Mucosa of descending colon (tissue), 3 donors: ENCODE data around the gene SPATS2. TPM values are rescaled to one million over a fixed set of nuclear protein-coding genes. Genes with fewer than 3 reads are reported as not detected.

Experiments used
- ATAC-seq: fragments of 200-7000 bp; cut with Tn5 transposase; one replicate; pipeline ENCODE4 v1.9.1; 2020; ENCODE audit warnings: mild to moderate bottlenecking, moderate library complexity
- DNase-seq, 3 donors: peaks; one replicate each; pipeline ENCODE4 v3.0.0-alpha.2; 2020
- H3K36me3 ChIP-seq: fragments of 200-600 bp; one replicate; pipeline ENCODE4 v1.8.0; 2021; ENCODE audit warnings: low read depth, mild to moderate bottlenecking
- H3K4me1 ChIP-seq: fragments of 200-600 bp; one replicate; pipeline ENCODE4 v1.8.0; 2021; ENCODE audit warnings: low read depth, mild to moderate bottlenecking
- H3K4me3 ChIP-seq: fragments of 200-600 bp; one replicate; pipeline ENCODE4 v1.8.0; 2021; ENCODE audit warnings: mild to moderate bottlenecking
- H3K9me3 ChIP-seq: fragments of 200-600 bp; one replicate; pipeline ENCODE4 v1.8.0; 2021; ENCODE audit warnings: mild to moderate bottlenecking
- CTCF ChIP-seq: fragments of 200-600 bp; IDR thresholded peaks from one replicate; pipeline ENCODE4 v1.8.0; 2022; ENCODE audit warnings: antibody characterized with exemption, mild to moderate bottlenecking
- intact Hi-C, 2 donors: fragments of 100-400 bp; cut with DNase I in 1 of 2; cut with micrococcal nuclease in 1 of 2; formaldehyde crosslinking; loops; one replicate each; pipeline versions ENCODE4 v1.11.0 to v1.11.1; 2022; cut with DNase I, micrococcal nuclease
- total RNA-seq, 3 donors: library from RNA; stranded (reverse); fragmentation: NEBNext Ultra II Directional in 2 of 3; extraction: Animal tissue kit (Norgen Biotek cat#: 25700) in 2 of 3; gene quantifications; one replicate each; pipeline versions ENCODE4 v1.2.1 to v1.2.4, GENCODE V29; 2021 to 2023
- donor health status: DM: no; HTN: no; CAD: no; lungs with moderate emphysema.
- donor health status: DM: no; HTN: no; CAD: no.
- donor health status: DM: no; HTN: yes; CAD: no.

The SPATS2 gene
- total RNA-seq, 3 donors from 2014 or later = 15.0 to 19.8 (median 18.3) TPM

- H3K4me1 ChIP-seq = no peaks in the 10 kb centered on the region
- TF ChIP-seq CTCF = no peak
- H3K4me3 ChIP-seq = no peak overlapping the region
- intact Hi-C loops = no loop called here
- DNase-seq = no peak
- H3K36me3 ChIP-seq = no peaks in the 10 kb centered on the region
- H3K9me3 ChIP-seq = no peaks in the 10 kb centered on the region
- no peak for ATAC-seq
Measured at GRCh38 chr12:49489720-49490119, 122.5 kb downstream of the SPATS2 start.

- DNase-seq = no peak
- no peak for TF ChIP-seq CTCF
- Histone ChIP-seq H3K9me3 (no peaks in the 10 kb centered on the region), H3K4me1 (no peaks in the 10 kb centered on the region), H3K36me3 (no peaks in the 10 kb centered on the region), H3K4me3 (no peak overlapping the region)
- no peak for ATAC-seq
- intact Hi-C loops = no loop called here
Measured at GRCh38 chr12:49491823-49492222, 124.6 kb downstream of the SPATS2 start.

- no peak for TF ChIP-seq CTCF
- no peak for ATAC-seq
- Histone ChIP-seq H3K4me1 (no peaks in the 10 kb centered on the region), H3K36me3 (no peaks in the 10 kb centered on the region), H3K4me3 (no peak overlapping the region), H3K9me3 (no peaks in the 10 kb centered on the region)
- intact Hi-C loops = no loop called here
- no peak for DNase-seq
Measured at GRCh38 chr12:49493900-49494299, 126.6 kb downstream of the SPATS2 start.

- Histone ChIP-seq H3K4me1 (no peaks in the 10 kb centered on the region), H3K36me3 (no peaks in the 10 kb centered on the region), H3K4me3 (no peak overlapping the region), H3K9me3 (no peaks in the 10 kb centered on the region)
- no peak for TF ChIP-seq CTCF
- intact Hi-C loops = no loop called here
- DNase-seq (no peak), ATAC-seq (no peak)
Measured at GRCh38 chr12:49496417-49497360, 129.4 kb downstream of the SPATS2 start.

GRCh38 chr12:49501895-49502294 lies 134.6 kb downstream of the SPATS2 start:
- no peak overlapping the region for H3K4me3 ChIP-seq
- DNase-seq = no peak
- H3K4me1 ChIP-seq = no peaks in the 10 kb centered on the region
- no peak for TF ChIP-seq CTCF
- intact Hi-C loops = no loop called here
- ATAC-seq = no peak
- no peaks in the 10 kb centered on the region for H3K36me3 ChIP-seq
- no peaks in the 10 kb centered on the region for H3K9me3 ChIP-seq
